HCT116 (cell line): Measurements from ENCODE around the gene ABLIM1. TPM values are rescaled to one million over a fixed set of nuclear protein-coding genes. Genes with fewer than 3 reads are reported as not detected.

Source experiments
- ATAC-seq: fragments of 200-7000 bp; cut with Tn5 transposase; 2 replicates; pipeline ENCODE4 v1.9.1; 2020; ENCODE audit warnings: mild to moderate bottlenecking, moderate library complexity
- BruUV-seq: library from RNA; stranded (reverse); fragments of 400-500 nt; replicated peaks from 2 replicates; lab custom pipeline; 2021; lab: Mats Ljungman, UMichigan
- CTCF ChIA-PET: fragments of 300-600 bp; sonication (Branson Sonifier 250); formaldehyde crosslinking; loops from one replicate; lab custom pipeline; 2021; ENCODE audit warnings: antibody characterized with exemption; lab: Charles Lee
- POLR2A ChIA-PET: fragments of 300-600, 350-600 bp; sonication (Branson Sonifier 250); formaldehyde crosslinking; loops from one replicate; lab custom pipeline; 2021; ENCODE audit warnings: antibody characterized with exemption; lab: Charles Lee
- RAD21 ChIA-PET, 2 experiments: fragments of 300-600 bp; sonication (Branson Sonifier 250); formaldehyde crosslinking; loops; one replicate each; lab custom pipeline; 2023; ENCODE audit warnings: low total read pairs in 2 of 2; ENCODE audit not compliant: uncharacterized antibody in 2 of 2, unreplicated experiment in 2 of 2, low non-redundant PET in 1 of 2; lab: Charles Lee
- DNase-seq: peaks from one replicate; pipeline ENCODE4 v3.0.0-alpha.2; 2010; ENCODE audit warnings: low read depth, low spot score
- H2AFZ ChIP-seq: fragments of 200-600 bp; shearing (Covaris generic), sonication (generic); 2 replicates; pipeline ENCODE4 v1.6.1; 2017; ENCODE audit warnings: low read depth, mixed run types, mixed read lengths, antibody characterized with exemption, low read length; ENCODE audit not compliant: poor library complexity, severe bottlenecking
- H3K27ac ChIP-seq: 2 replicates; pipeline ENCODE4 v1.5.1; 2012; ENCODE audit warnings: low read depth, low read length
- H3K27me3 ChIP-seq: fragments of 200-600 bp; sonication (generic); 2 replicates; pipeline ENCODE4 v1.6.1; 2016; ENCODE audit warnings: mixed run types, low read length, mixed read lengths; ENCODE audit not compliant: insufficient read depth
- H3K36me3 ChIP-seq, 2 experiments: fragments of 200-500 bp in 1 of 2; fragments of 200-600 bp in 1 of 2; sonication (Bioruptor generic) in 1 of 2; sonication (generic) in 1 of 2; 2 replicates each; pipeline versions ENCODE4 v1.5.1 to v1.6.1; 2014 to 2016; ENCODE audit warnings: low read length in 2 of 2, inconsistent platforms in 1 of 2, mixed read lengths in 1 of 2, mixed run types in 1 of 2; ENCODE audit not compliant: insufficient read depth in 2 of 2, control insufficient read depth in 1 of 2
- H3K4me1 ChIP-seq, 2 experiments: fragments of 200-600 bp in 1 of 2; sonication (generic) in 1 of 2; 2 replicates each; pipeline versions ENCODE4 v1.5.1 to v1.6.1; 2012 to 2017; ENCODE audit warnings: low read length in 2 of 2, inconsistent platforms in 1 of 2, mild to moderate bottlenecking in 1 of 2, mixed read lengths in 1 of 2, mixed run types in 1 of 2, moderate library complexity in 1 of 2; ENCODE audit not compliant: insufficient read depth in 2 of 2, control insufficient read depth in 1 of 2
- H3K4me2 ChIP-seq: fragments of 200-600 bp; sonication (generic); 2 replicates; pipeline ENCODE4 v1.6.1; 2017; ENCODE audit warnings: mixed run types, low read length, mixed read lengths
- H3K4me3 ChIP-seq, 2 experiments: fragments of 200-600 bp in 1 of 2; sonication (generic) in 1 of 2; replicated peaks in 1 of 2; 2 replicates each; pipeline ENCODE4 v1.5.1; 2011 to 2016; ENCODE audit warnings: low read length in 2 of 2, control low read depth in 1 of 2, low read depth in 1 of 2, mild to moderate bottlenecking in 1 of 2, mixed read lengths in 1 of 2, mixed run types in 1 of 2
- H3K79me2 ChIP-seq: fragments of 200-600 bp; sonication (generic); 2 replicates; pipeline ENCODE4 v1.6.1; 2017; ENCODE audit warnings: mild to moderate bottlenecking, mixed run types, low read length, moderate library complexity, mixed read lengths; ENCODE audit not compliant: insufficient read depth
- H3K9ac ChIP-seq: fragments of 200-600 bp; sonication (generic); 2 replicates; pipeline ENCODE4 v1.6.1; 2016; ENCODE audit warnings: low read length, mixed read lengths
- H3K9me2 ChIP-seq: fragments of 200-600 bp; sonication (generic), shearing (Covaris generic); 2 replicates; pipeline ENCODE4 v1.6.1; 2017; ENCODE audit warnings: mixed run types, mild to moderate bottlenecking, moderate library complexity; ENCODE audit not compliant: insufficient read depth
- H3K9me3 ChIP-seq, 2 experiments: fragments of 200-500 bp in 1 of 2; fragments of 200-600 bp in 1 of 2; sonication (Bioruptor generic) in 1 of 2; sonication (generic) in 1 of 2; 2 replicates each; pipeline ENCODE4 v1.6.1; 2014 to 2017; ENCODE audit warnings: low read length in 2 of 2, mixed read lengths in 2 of 2, inconsistent platforms in 1 of 2, low read depth in 1 of 2, mild to moderate bottlenecking in 1 of 2, mixed run types in 1 of 2, moderate library complexity in 1 of 2; ENCODE audit not compliant: control insufficient read depth in 1 of 2, insufficient read depth in 1 of 2
- H4K20me1 ChIP-seq: fragments of 200-600 bp; sonication (generic), shearing (Covaris generic); 2 replicates; pipeline ENCODE4 v1.6.1; 2017; ENCODE audit warnings: mixed run types, mild to moderate bottlenecking, moderate library complexity; ENCODE audit not compliant: insufficient read depth
- CEBPB ChIP-seq: IDR thresholded peaks from 2 replicates; pipeline ENCODE4 v1.6.1; 2012; ENCODE audit warnings: low read depth
- CTCF ChIP-seq, 3 experiments: fragments of 200-600 bp in 1 of 3; sonication (generic) in 1 of 3; IDR thresholded peaks in 2 of 3; conservative IDR thresholded peaks in 1 of 3; 2 replicates each; pipeline ENCODE4 v1.5.1; 2012 to 2017; ENCODE audit warnings: low read depth in 2 of 3, low read length in 2 of 3, antibody characterized with exemption in 1 of 3, borderline replicate concordance in 1 of 3, control low read depth in 1 of 3, mild to moderate bottlenecking in 1 of 3, mixed read lengths in 1 of 3, mixed run types in 1 of 3, moderate library complexity in 1 of 3; ENCODE audit not compliant: insufficient read depth in 1 of 3
- EGR1 ChIP-seq: IDR thresholded peaks from 2 replicates; pipeline ENCODE4 v1.6.1; 2012; ENCODE audit warnings: low read depth
- EZH2phosphoT487 ChIP-seq: fragments of 200-600 bp; IDR thresholded peaks from 2 replicates; pipeline ENCODE4 v1.6.1; 2018; ENCODE audit warnings: antibody characterized with exemption, borderline replicate concordance
- JUND ChIP-seq: IDR thresholded peaks from 2 replicates; pipeline ENCODE4 v1.6.1; 2012
- REST ChIP-seq: IDR thresholded peaks from 2 replicates; pipeline ENCODE4 v1.6.1; 2012; ENCODE audit warnings: low read depth
- SP1 ChIP-seq: IDR thresholded peaks from 2 replicates; pipeline ENCODE4 v1.6.1; 2012; ENCODE audit warnings: low read depth
- TCF7L2 ChIP-seq: IDR thresholded peaks from 2 replicates; pipeline ENCODE4 v1.7.0; 2011; ENCODE audit warnings: borderline replicate concordance, inconsistent platforms; ENCODE audit not compliant: insufficient read depth, insufficient read length; ENCODE audit errors: extremely low read depth
- intact Hi-C: fragments of 100-400 bp; cut with micrococcal nuclease; formaldehyde crosslinking; loops from 2 replicates; pipeline ENCODE4 v1.10.0; 2022
- total RNA-seq: library from RNA; stranded (reverse); gene quantifications from one replicate; pipeline ENCODE4 v1.2.1, GENCODE V29; 2021; ENCODE audit not compliant: unreplicated experiment

The ABLIM1 gene
- total RNA-seq, 1 experiment from 2014 or later: 96.2 TPM

DNA sequence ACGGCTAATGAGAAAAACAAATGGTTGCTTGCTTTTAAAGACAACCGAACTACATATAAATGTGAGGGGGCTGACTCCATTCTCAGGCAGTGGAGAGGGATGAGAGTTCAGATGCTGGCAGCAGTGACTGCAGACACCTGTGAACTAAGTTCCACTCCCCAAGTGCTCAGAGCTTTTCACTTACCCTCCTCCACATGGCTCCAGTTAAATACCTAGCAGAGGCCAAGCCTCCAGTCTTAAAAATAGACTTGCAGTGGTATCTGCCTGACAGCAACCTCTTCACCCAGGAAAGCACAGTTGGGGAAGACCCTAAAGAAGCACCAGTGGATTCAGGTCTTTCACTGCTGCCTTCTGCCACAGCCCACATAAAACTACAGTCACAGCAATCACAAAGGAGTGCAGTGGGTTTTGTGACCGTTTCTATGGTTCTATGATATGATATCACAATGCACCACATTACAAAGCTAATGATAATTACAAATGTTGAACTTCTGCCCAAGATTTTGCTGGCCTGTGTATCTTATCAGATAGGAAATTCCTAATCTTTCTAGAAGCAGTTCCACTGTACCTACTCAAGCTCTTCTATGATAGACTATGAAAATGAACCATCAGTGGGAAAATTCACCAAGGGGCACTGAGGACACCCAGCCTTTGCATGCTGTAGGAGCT, 3.3 kb upstream of the ABLIM1 start:
- CTCF ChIA-PET: no interaction called here
- DNase-seq (no peak), ATAC-seq (no peak)
- Histone ChIP-seq H3K79me2 (no peaks in the 10 kb centered on the region), H4K20me1 (no peaks in the 10 kb centered on the region), H3K4me1 (no peaks in the 10 kb centered on the region), H3K27me3 (peaks cover 23% of the 10 kb centered on the region; the same call in 1 of the 2 replicates), H3K4me3 (no peak overlapping the region), H3K9ac (no peak overlapping the region), H3K9me3 (no peaks in the 10 kb centered on the region), H2AFZ (no peak overlapping the region), H3K9me2 (no peaks in the 10 kb centered on the region), H3K27ac (no peak overlapping the region), H3K36me3 (no peaks in the 10 kb centered on the region), H3K4me2 (no peak overlapping the region)
- intact Hi-C loops: no loop called here
- no TSS peak for BruUV-seq
- POLR2A ChIA-PET: no interaction called here
- RAD21 ChIA-PET: no interaction called here
- TF ChIP-seq TCF7L2 (no peak), CEBPB (no peak), EGR1 (no peak), SP1 (no peak), CTCF (IDR thresholded peaks at IDR 0.05 in 2 of 3, conservative IDR thresholded peaks at IDR 0.05 in 1 of 3; ENCODE audit: borderline replicate concordance in 1 of 3, insufficient read depth in 1 of 3, low read depth in 2 of 3, low read length in 2 of 3) (no peak), JUND (no peak), EZH2phosphoT487 (no peak), REST (no peak)
